SK-N-MC (cell line): ENCODE data around the gene CCT7.

Source experiments
- EZH2 ChIP-seq: fragments of 200-600 bp; sonication (generic); IDR thresholded peaks from one replicate; pipeline ENCODE4 v1.6.1; 2017; ENCODE audit warnings: antibody characterized with exemption
- FOXP2 ChIP-seq: optimal IDR thresholded peaks from 2 replicates; pipeline ENCODE3; 2011; ENCODE audit warnings: mild to moderate bottlenecking, moderate library complexity; ENCODE audit not compliant: insufficient read depth; ENCODE audit errors: extremely low read length, control extremely low read depth
- POLR2AphosphoS5 ChIP-seq: IDR thresholded peaks from 2 replicates; pipeline ENCODE4 v1.6.1; 2012; ENCODE audit warnings: mild to moderate bottlenecking, low read depth, low read length, borderline replicate concordance

DNA sequence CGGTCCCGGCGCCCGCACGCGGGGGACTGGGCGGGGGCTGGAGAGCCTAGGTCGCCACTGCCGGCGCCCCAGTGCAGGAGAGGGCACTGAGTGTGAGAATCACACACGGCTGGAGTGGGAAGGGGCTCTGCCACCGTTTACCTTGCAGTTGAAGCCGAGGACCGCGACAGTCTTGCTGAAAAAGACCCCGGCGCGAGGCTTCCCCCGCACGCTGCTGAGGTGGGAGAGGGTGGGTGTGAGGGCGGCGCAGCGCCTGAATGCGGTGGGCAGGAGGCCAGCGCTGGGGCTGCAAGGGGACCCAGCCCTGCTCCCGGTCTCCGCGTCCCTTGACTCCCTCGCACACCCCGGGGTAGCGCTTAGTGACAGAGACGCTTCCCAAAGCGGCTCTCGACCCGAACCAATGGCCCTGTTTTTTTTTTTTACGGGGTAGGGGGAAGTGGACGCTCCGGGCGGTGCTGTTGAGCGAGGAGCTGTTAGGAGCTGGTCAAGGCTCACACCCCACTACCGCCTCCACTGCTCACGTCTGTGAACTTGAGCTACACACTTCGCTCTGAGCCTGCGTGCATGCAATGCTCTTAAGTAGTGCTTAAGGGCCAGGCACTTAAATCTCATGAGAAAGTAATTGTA is 30.9 kb upstream of the CCT7 start:
- TF ChIP-seq POLR2AphosphoS5, result no peak
- no peak for TF ChIP-seq EZH2
- no peak for TF ChIP-seq FOXP2
